Activated CD4-positive, alpha-beta T cell treated with anti-CD3 and anti-CD28 coated beads, Interleukin-2, amount 50 U/mL, for 16 hours (primary cell): ENCODE measurements around the gene UGGT2.
A peak's percentile ranks its signal among the peaks of the same experiment; 100 is the strongest.
"Not testable (repeated sequence)": the region's sequence is repeated elsewhere in the genome, so short reads cannot be mapped to it uniquely, and the experiment has no call there.

Experiments used
- DNase-seq: peaks from one replicate; pipeline ENCODE4 v3.0.0-alpha.2; 2020

UGGT2 gene

DNA sequence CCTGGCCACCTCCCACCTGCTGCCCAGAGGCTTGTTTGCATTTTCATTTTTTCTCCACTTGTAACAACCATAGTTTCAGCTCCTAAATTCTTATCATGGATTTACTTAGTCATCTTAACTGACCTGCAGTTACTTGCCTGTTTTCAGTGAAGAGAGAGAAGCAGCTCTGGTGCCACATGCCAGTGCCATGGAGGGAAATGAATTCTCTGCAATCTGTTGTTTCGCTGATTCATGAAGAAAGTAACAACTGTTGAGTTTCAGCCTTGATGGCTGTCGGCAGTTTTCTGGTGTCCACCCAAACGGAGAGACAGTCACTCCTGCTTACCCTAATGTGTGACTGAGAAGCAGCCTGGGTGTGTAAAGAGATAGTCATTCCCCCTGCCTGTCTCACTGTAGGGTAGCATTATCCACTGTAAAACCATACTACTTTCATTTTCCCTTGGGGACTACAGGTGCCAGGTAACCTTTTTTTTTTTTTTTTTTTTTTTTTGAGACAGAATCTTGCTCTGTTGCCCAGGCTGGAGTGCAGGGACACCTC is 260.1 kb downstream of the UGGT2 start:
- peak; percentile 2 for DNase-seq

DNA sequence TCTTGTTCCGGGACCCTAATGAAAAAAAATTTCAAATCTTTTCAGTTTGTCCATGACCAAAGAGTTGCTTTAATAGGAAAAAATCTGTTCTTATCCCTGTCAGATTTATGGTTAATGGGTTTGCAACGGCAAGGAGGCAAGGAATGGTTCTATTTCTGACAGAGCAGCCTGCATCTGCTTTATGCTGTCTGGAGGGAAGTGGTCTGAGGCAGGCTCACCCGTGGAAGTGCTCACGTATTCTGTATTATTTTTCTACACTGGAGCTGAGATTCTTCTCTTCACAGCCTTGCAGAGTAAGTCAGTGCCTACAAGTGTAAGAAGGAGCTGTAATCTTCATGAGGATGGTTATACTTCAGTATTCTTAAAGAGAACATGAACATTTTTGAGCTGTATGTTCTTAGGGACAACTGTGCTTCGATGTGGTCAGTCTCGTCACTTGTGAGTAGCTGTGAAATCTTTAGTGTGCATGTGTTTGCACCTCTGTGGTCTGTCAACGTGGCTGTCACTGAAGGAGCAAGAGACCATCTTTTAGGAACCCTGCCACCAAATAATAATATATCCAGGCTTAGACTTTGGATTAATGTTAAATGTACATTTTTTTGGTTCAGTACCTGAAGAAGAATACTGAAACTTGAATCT is 262.0 kb downstream of the UGGT2 start:
- no peak for DNase-seq

DNA sequence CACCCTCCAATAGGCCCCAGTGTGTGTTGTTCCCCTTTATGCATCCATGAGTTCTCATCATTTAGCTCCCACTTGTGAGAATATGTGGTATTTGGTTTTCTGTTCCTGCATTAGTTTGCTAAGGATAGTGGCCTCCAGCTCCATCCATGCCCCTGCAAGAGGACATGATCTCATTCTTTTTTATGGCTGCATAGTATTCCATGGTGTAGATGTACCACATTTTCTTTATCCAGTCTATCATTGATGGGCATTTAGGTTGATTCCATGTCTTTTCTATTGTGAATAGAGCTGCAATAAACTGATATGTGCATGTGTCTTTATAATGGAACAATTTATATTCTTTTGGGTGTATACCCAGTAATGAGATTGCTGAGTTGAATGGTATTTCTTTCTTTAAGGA is 263.9 kb downstream of the UGGT2 start:
- not testable (repeated sequence) for DNase-seq

DNA sequence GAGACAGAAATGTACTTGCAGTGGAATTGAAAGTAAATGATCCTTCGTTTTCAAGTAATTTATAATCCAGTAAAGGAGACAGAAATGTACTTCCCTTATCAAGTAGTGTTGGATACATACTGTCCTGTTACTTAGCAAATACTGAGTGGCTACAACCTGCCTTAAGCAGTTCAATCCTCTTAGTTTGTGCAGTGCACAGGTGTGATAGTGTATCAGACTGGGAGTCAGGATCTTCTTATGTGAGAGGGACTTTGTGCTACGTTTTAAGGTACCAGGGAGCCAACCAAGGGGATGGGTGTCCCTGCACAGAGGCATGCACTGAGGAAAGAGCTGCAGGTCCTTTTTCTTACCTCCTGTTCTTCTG is 265.1 kb downstream of the UGGT2 start:
- DNase-seq: no peak

DNA sequence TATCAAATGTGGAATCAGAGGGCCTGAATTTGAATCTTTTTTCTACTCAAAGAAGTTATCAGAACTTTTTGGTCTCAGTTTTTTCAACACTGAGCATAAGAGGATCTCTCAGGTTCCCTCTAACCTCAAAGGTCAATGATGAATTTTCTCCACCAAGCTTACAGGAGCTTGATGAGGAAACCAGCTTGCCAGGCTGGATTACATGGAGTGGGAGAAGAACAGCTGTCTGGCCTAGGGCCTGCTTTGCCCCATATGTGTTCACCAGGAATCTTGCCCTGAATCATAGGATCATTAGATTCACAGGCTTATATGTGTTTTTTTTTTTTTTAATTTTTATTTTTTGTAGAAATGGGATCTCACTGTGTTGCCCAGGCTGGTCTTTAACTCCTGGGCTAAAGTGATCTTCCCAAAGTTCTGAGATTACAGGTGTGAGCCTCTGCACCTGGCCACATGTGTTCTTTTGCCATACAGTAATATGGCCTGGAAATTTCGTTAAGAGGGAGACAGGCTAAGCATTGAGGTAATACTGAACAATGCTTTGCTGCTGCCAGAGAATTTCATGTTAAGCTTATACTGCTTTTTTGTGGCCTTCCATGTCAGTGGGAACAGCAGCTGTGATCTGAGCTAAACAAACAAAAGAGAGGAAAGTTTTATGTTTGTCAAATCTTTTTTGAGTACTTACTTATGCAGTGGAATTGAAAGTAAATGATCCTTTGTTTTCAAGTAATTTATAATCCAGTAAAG is 265.7 kb downstream of the UGGT2 start:
- no peak for DNase-seq

DNA sequence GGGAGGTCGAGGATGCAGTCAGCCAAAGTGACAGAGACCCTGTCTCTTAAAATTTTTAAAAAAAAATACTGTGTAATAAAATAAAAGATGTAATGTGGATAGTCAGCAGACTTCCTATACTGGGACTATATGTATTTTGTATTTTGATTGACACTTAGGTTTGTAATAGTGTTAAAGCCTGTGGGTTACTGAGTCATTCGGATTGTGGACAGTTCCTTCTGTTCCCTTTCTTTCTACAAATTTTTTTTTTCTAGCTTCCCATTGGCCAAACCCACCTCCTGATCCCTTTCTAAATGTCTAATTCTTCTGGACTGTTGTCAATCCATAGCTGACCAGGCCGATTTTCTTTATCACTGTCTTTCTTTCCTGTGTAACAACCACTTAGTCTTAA is 268.3 kb downstream of the UGGT2 start:
- no peak for DNase-seq

DNA sequence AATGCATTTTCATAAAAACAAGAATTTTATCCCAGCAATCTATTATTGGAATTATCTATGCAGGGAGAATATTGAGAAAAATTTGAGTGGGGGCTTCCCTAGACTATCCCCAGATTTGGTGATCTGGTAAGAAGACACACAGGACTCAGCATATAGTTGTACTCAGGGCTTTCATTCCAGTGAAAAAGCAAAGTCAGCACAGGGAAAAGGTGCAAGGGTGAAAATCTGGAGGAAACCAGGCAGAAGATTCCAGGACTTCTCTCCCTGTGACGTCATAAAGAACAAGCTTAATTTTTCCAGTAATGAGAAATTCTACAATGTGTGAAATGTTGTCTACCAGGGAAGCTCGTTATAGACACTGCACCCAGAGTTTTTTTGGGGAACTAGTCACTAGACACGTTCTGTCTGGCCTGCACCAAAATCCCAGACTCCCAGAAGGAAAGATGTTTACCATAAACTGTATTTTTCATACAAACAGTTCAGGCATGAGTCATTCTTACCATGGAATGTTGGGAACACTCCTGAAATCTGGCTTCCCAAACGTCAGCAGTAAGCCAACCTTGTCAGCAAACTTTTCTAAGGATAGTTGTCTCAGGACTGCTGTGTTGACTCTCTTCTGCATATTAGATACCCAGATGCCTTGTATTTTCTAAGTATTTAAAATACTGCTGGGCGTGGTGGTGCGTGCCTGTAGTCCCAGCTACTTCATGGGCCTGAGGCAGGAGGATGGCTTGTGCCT is 268.9 kb downstream of the UGGT2 start:
- DNase-seq: no peak

DNA sequence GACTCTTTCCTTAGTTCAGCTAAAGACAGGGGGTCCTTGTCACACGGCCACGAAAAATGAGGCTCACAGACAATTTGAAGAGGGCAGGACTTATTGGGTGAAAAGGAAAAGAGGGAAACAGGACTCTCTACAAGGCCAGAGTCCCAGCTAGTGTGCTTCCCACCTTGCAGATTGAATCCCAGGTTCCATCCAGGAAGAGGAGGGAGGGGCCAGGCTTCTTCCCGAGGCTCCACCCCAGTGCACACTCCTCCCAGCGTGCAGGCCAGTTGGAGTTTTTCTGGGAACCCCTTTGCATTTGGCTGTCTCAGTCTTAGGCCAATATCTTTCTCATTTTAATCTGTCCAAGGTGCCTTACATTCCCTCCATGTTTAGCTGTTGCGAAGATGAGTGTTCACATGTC is 269.5 kb downstream of the UGGT2 start:
- DNase-seq: no peak

DNA sequence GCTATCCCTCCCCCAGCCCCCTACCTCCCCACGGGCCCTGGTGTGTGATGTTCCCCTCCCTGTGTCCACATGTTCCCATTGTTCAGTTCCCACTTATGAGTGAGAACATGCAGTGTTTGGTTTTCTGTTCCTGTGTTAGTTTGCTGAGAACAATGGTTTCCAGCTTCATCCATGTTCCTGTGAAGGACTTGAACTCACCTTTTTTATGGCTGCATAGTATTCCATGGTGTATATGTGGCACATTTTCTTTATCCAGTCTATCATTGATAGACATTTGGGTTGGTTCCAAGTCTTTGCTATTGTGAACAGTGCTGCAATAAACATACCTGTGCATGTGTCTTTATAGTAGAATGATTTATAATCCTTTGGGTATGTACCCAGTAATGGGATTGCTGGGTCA is 271.3 kb downstream of the UGGT2 start:
- not testable (repeated sequence) for DNase-seq

DNA sequence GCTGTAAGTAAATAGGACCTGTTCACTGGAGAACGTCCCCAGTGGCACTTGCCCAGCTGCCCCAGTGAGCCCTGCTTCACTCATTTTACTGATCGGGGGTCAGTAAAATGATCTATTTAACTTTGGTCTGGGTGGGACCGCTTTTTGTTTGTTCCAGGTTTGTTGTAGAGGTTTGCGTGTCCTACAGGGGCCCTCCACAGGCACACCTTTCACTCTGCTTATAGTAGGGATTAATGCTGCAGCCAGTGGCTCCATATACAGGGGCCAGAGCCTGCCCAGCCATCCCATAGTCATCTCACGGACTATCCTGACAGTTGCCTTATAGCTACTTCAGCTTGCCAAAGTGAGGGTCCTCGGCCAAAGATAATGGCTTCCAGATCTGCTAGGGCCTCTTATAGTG is 272.2 kb downstream of the UGGT2 start:
- DNase-seq: no peak

DNA sequence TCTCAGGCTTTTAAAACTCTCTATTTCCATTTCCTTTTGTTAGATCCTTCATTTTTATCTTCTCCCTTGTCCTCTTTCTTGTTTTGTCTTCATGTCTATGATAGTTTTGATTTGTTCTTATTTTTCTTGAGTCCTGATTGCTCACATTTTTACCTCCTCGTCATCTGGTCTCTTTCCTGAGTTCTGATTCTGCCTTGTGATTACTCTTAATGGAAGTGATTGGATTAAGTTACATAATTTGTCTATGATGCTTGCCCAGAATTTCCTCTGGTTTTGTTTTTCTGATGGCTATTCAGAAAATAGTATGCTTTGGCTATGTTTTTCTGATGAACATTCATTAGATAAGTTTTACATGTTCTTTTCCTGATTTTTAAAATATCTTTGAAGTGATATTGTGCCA is 273.7 kb downstream of the UGGT2 start:
- no peak for DNase-seq

DNA sequence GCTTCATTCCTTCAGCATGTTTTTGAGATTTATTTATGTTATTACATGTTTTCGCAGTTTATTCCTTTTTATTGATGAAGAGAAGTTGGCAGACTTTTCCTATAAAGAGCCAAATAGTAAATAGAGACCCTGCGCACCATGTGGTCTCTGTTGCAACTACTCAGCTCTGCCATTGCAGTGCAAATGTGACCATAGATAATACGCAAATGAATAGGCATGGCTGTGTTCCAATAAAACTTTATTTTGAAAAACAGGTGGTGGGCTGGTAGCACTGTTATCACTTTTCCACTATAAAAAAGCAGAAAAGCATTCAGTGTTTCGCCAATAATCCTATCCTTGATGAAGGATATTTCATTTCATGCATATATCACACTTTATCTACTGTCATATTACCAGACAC is 281.3 kb downstream of the UGGT2 start:
- DNase-seq: no peak

DNA sequence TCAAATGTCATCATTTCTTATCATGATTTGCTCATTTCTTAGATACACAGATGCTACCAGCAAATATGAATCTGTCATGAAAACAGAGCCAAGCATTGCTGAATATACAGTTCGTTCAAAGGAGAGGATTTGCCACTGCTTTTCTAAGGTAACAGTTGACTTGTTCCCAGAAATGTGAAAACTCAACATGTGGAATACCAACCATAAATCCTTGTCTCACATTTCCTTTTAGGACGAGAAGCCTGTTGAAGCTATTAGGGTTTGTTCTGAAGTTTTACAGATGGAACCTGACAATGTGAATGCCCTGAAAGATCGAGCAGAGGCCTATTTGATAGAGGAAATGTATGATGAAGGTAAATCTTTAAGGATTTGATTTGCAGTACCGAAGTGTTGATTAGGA is 289.6 kb downstream of the UGGT2 start:
- no peak for DNase-seq

DNA sequence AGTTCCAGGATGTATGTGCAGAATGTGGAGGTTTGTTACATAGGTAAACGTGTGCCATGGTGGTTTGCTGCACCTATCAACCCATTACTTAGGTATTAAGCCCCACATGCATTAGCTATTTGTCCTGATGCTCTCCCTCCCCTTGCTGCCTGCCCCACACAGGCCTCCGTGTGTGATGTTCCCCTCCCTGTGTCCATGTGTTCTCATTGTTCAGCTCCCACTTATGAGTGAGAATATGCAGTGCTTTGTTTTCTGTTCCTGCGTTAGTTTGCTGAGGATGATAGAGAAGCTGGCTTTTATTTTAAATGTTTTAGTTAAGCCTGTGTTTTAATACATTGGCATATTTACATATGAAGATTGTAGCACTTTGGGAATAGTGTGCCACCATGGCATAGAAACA is 290.6 kb downstream of the UGGT2 start:
- DNase-seq: not testable (repeated sequence)

DNA sequence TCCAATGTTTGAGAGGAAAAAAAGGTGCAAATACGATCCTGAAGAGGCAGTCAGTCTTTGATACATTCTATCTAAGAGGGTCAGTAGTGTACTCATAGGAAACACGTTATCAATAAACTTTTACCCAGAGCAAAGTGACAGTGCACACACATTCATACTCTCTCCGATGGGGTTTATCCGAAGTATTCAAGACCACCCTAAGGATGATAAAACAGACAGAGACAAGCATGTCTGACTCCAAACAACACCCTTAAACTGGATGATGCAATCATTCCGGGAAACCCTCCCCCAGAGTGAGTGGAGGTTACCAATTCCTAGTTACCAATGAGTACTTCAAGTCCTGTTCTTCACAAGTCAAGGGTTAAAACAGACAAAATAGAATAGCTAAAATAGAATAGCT is 297.1 kb downstream of the UGGT2 start:
- no peak for DNase-seq

DNA sequence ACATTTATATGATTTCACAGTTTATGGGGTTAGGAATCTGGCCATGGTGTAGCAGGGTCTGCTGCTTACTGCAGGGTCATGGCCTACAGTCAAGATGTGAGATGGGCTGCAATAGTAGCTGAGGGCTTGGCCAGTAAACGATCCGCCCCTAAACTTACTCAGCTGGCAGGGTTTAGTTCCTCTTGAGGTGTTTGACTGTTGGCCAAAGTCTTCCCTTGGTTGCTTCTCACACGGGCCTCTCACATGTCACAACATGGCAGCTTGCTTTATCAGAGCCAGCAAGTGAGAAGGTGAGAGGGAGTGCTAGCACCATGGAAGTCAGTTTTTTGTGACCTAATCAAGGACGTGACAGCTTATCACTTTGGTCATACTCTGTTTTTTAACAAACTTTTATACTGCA is 299.1 kb downstream of the UGGT2 start:
- DNase-seq: no peak

DNA sequence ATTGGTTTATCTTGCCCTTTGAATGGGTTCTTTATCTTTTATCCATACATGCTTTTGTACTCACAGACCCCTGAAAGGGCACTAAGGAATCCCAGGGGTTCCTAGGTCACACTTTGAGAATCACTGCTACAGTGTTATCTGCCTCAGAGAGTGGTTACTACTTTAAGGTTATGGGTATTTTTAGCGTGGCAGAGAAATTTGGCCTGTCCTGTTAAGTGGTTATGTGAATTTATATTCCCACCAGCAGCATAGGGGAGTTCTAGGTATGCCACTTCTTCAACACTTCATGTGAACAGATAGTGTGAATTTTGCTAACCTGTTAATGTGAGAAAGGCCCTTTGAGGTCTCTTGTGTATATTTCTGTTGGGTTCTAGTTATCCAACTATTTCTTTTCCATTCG is 300.5 kb downstream of the UGGT2 start:
- DNase-seq: no peak
